HG02938 (cell line): ENCODE results near the gene VGLL1.

Experiments
- ATAC-seq: cut with Tn5 transposase; IDR thresholded peaks from one replicate; pipeline ENCODE4 v1.9.1; 2021; ENCODE audit warnings: mild to moderate bottlenecking, moderate library complexity; ENCODE audit not compliant: unreplicated experiment

Gene VGLL1, protein sequence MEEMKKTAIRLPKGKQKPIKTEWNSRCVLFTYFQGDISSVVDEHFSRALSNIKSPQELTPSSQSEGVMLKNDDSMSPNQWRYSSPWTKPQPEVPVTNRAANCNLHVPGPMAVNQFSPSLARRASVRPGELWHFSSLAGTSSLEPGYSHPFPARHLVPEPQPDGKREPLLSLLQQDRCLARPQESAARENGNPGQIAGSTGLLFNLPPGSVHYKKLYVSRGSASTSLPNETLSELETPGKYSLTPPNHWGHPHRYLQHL

DNA sequence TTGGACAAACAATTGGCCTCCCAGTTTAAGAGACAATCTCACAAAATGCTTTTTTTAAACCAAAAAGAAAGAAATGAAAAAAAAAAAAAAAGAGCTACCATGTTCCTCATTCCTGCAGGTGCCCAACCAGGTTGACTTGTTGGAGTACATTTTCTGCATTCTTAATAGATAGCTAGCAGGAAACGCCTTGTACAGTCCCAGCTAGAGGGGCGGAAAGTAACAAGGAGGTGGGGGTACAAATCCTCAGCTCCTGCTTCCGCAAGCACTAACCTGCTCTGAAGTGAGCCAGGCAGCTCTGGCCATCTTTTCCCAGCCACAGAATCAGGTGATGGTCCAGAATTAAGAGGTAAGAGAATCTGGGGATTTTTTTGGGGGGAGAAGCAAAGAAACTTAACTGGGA is at the start of gene VGLL1:
Gene VGLL1 (plus strand): TSS at position 265 of the 400 bp plus-strand sequence. CDS start 3,806 bp downstream, outside the sequence.
- no peak for ATAC-seq

DNA sequence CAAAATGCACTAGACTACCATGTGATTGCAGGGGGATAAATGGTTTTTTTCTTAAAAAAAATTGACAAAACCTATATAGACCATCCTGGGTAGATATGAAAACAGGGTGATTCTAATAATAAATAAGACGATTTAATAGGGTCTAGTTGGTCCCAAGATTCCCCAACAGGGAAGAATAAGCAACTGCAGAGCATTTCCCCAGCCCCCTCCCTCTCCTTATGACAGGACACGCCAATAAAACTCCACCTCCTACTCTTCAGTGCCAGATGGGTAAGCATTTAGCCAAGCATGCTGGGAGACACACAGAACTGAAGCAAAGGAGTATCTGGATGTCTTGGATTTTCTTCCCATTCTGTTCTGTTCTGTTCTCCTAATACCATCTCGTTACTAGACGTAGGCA is 44.4 kb upstream of the VGLL1 start, which contains the start of gene BRS3:
Gene BRS3 (plus strand): TSS at position 301 of the 400 bp plus-strand sequence. CDS start 168 bp downstream, outside the sequence.
- no peak for ATAC-seq

DNA sequence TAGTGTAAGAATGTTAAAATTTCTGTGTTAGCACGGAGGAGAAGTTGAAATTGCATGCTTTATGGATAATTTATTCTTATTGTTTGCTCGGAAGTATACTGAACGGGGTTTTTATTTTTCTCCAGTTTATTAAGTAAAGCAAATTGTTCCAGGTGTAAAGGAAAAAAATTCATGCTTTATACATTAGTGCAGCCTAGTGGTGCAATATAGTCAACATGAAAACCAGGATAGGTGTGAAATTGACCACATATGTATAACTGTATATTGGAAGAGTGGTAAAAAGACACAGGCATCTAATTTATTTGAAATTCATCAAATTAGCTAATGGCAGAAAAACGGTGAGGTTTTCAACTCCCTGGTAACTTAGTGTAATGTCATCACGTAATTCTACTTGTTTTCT is 43.3 kb upstream of the VGLL1 start:
- ATAC-seq = no peak

DNA sequence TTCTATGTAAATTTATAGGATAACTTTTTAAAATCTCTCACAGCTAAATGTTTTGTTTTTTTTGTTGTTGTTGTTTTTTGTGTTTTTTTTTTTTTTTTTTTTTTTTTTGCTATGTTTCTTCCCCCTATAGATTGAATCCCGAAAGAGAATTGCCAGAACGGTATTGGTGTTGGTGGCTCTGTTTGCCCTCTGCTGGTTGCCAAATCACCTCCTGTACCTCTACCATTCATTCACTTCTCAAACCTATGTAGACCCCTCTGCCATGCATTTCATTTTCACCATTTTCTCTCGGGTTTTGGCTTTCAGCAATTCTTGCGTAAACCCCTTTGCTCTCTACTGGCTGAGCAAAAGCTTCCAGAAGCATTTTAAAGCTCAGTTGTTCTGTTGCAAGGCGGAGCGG is 40.2 kb upstream of the VGLL1 start:
- ATAC-seq = no peak

DNA sequence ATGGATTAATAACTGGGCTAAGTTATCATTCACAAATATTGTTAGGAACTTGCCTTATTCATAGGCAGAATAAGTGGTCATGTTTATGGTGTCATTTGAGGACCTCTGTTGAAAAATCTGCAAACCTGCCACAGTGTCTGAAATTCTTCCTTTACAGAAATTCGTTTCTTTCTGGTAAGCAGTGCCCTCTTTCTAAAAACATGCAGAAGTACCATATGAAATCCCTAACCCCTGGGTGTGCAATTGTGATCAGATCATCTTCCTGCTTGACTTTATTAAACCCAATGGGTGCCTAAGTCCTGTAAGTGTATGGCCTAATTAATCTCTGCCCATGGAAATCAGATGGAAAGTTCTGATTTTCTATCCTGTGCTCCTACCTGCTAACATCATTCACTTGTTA is 39.0 kb upstream of the VGLL1 start:
- ATAC-seq = no peak

DNA sequence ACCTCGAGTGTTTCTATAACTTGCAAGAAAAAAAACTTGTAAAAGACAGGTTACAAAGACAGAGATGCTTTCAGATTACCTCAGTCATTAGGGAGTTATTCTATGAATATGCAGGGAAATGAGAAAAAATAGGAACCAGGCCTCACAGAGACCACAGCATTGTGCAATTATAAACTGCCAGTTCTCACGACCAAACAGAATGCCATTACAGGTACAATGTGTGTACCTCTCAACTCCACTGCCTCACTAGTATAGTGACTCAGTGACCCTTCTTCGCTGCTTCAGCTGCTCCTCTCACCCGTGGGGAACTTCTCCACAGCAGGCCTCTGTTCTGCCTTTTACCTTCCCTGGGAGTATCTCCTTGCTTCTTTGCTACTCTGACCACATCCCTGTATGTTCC is 37.0 kb upstream of the VGLL1 start:
- ATAC-seq = no peak

DNA sequence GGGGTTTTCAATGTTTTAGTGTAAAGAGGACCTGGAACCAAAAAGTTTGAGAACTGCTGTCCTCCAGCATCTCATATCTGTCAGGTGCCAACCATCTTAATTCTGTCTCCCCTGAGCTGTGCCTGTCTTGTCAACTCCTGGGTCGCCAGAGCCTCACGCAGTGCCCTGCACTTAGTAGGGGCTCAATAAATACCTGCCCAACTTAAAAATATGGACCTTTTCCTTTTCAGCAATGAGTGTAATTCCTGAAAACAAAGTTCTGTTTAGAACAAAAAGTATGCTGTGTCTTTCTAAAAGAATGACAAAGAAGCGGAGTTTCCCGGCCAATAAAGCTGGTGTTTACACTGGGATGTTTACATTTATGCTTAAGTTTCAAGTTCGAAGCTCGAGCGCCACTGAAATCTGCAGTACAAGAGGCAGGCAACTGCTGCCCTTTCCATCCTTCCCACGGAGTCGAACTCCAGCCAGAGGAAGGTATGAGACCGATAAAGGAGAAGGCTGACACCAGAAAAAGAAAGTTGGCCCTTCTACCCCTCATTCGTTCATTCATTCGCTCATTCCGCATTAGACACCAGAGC is 35.7 kb upstream of the VGLL1 start:
- ATAC-seq = peak; percentile 1

DNA sequence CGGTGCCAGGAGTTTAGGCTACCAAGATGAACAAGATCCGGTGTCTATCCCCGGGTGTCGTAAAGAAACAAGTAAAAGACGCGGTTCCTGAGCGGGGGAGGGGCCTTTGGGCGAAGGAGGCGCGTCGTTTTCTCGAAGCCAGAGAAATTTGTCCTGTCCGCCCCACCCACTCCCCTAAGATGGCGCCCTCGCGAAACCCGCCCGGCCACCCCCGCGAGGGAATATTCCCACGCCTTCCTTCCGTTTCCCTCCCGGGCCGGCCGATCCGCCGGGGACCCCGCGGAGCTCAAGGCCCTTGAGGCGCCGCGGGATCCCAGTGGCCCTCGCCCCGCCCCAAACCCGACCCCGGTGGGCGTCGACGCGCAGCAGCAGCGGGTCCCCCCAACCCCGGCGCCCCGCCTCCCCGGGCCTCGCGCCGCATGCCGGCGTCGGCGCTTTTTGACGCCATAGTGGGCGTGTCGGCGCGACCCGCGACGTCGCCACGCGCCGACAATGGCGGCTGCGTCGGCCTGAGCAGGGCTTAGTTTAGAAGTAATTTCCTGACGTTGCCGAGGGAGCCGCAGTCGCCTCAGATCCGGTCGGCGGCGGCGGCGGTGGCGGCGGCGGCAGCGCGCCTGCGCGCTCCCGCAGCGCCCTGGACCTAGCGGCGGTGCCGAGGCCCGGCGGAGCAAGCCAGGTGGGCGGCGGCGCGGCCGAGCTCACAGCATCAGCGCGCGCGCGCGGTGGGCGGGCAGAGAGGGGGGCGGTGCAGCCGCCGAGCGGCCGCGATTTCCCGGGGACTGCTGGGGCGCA is 35.1 kb upstream of the VGLL1 start:
- peak; percentile 78 for ATAC-seq

DNA sequence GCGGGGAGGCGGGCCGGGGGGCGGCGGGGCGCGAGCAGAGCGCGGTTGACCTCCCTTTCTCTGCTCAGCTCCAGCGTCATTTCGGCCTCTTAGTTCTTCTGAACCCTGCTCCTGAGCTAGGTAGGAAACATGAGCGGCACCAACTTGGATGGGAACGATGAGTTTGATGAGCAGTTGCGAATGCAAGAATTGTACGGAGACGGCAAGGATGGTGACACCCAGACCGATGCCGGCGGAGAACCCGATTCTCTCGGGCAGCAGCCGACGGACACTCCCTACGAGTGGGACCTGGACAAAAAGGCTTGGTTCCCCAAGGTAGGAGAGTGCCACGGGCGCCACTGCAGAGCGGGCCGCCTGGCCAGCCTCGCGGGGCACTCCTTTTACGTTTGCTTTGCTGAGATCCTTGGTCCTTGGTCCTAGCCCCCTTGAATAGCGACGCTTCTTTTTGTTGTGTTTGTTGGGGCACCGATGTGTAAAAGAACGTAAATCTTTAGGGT is 34.4 kb upstream of the VGLL1 start, which contains the start of gene HTATSF1:
Gene HTATSF1 (plus strand): TSS at position 37 of the 497 bp plus-strand sequence. CDS start 93 bp downstream, at position 130.
- peak; percentile 20 for ATAC-seq

DNA sequence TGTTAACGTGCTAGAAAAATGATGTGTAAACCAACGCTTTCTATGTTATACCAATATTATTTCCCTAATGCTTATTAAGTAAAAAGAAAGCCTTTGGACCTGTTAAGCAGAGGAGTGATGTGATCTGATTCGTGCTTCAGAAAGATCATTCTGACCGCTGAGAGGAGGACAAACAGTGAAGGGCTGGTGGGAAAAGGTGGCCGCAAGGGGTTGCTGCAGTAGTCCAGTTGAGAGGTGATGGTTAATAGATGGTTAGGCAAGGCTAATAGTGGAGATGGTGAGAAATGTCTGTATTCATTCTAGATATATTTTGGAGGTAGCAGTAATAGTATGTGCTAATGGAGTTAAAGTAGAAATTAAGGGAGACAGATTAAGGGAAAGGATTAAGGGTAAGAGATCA is 12.9 kb upstream of the VGLL1 start:
- no peak for ATAC-seq

DNA sequence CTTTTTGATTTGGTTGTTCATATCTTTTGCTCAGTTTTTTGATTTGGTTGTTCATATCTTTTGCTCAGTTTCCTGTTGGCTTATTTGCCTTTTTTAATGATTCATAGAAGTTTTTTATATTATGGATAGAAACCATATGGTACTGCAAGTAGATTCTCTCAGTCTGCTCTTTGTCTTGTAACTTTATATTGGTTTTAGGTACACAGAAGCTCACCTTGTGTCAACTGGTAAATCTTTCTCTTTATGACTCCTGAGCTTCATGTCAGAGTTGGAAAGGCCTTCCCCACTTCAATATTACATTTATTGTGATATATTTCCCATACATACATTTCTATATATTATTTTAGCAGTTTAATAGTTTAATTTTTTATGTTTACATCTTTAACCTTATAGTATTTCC is 8.2 kb upstream of the VGLL1 start:
- no peak for ATAC-seq

DNA sequence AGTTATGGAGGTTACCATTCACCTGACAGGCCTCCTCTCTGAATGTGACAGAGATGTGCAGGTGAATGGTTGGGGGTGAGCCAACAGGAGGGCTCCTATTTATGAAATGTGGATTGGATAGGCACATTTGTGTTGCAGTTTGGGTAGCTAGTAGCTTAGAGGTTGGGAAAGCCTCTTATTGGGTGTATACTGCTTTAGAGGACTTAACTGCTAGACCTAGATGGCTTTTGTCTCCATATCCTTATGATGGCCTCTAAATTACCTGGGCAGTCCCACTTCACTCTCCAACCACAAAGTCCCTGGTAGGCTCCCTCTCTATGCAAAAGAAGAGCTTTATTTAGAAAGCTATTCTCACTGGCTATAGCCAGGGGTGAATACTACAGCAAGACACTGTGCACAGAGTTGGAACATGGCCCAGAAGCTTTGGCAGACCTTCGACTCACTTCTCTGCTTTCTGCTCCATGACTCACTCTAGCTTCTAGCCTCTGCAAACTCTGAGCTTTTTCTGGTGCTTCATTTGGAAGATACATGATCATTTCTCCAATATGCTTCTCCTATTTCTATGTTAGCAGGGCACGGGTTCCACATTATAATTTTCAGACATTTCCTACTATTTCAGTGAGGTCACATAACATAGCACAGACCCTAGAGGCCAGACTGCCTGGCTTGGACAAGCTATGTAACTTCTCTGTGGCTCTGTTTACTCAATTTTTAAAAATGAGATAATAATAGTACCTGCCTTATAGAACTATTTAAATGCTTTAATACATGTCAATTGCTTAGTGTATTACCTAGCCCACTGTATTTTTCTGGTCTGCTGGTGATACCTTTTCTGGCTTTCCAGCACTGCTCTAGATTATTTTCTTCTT is 6.0 kb upstream of the VGLL1 start:
- no peak for ATAC-seq

DNA sequence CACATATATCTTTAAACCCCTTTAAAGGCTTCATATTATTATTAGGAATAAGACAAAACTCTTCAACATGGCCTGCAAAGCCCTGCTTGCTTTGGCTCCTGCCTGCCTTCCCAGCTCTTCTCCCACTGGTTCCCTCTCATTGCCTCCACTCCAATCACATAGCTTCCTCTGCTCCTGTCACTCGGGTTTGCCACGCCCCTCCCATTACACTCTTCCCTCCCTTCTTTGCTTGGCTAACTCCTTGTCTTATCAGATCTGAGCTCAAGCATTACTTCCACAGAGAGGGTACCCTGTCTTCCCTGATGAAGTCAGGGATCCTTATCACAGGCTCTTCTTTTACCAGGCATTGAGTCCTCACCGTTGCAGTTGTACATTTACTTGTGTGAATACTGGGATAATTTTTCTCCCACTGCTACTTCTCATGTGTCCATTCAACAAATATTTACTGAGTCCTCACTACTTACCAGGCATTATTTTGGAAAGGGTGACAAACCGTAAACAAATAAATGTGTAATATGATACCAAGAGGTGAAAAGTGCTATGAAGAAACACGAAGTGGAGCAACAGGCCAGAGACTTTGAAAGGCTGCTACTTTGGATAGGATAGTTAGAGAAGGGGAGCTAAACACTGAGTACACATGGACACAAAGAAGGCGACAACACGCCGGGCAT is 3.2 kb upstream of the VGLL1 start:
- no peak for ATAC-seq

DNA sequence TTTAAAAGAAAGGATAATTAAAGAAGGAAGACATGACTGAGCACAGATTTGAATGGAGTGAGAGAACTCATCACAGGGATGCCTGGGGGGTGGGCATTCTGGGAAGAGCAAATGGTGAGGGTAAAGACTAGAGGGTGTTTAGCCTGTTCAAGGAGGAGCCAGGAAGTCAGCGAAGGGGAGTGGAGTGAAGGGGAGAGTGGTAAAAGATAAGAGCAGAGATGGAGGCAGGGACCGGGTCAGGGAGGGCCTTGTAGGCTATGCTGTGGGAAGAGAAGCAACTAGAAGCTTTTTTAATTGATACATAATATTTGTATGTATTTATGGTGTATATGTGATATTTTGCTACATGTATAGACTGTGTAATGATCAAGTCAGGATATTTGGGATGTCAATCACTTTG is 2.2 kb upstream of the VGLL1 start:
- no peak for ATAC-seq

DNA sequence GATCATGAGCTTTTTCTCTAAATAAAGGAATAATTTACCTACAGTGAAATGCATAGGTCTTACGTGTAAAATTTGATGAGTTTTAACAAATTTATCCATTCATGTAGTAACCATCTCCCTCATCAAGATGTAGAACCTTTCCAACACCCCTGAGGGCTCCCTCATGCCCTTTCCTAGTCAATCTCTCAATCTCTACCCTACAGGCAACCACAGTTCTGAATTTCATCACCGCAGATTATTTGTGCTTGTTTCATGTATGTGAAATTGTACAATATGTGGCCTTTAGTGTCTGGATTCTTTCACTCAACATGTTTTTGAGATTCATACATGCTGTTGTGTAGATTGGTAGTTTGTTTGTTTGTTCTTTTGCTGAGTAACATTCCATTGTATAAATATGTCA is 2.1 kb downstream of the VGLL1 start:
- ATAC-seq = no peak

DNA sequence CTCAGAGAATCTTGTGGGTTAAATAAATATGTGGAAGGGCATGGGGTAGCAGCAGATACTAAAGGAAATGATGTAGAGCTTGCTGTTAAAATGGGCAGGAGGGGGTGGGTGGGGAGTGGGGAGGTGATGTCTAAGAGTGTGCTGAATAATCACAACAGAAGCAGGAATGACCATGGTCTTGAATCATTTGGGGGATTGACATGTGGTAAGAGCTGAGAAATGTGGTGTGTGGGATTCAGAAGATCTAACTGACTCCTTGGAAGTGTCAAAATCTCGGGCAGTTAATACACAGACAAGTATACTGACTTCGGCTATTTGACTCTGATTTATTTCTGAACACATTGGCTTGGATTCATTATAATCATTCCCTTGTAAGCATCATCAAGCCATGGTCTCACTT is 6.8 kb downstream of the VGLL1 start:
- ATAC-seq = no peak

DNA sequence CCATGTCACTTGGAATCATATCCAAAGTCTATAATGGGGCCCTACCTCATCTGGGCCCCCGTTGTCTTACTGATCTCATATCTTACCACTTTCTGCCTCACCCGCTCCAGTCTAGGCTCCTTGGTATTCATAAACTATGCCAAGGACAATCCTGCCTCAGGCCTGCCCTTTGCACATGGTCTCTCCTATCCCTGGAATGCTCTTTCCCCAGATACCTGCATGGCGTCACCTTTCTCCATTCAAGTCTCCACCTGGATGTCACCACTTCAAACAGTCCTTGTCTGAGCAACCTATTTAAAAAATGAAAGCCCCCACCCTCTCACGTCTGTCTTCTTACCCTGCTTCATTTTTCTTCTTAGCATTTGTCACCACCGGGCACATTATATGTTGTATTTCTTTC is 8.2 kb downstream of the VGLL1 start:
- ATAC-seq = no peak

DNA sequence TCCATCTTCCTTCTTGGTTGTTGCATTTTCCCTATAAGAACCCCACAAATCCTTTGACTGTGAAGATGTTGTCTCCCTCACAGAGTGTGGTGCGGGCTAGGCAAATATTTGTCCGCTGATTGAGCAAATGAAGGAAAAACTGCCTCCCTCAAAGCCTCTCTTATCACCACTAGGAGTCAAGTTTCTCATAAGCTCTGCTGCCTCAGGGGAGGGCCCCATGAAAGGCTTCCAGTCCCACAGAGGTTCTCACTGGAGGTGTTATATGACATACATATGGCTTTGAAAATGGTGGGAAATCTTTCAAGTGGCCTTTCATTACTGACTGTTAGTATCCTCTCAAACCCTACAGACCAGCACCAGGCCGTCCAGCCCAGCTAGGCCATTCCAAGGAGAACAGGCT is 9.3 kb downstream of the VGLL1 start:
- no peak for ATAC-seq

DNA sequence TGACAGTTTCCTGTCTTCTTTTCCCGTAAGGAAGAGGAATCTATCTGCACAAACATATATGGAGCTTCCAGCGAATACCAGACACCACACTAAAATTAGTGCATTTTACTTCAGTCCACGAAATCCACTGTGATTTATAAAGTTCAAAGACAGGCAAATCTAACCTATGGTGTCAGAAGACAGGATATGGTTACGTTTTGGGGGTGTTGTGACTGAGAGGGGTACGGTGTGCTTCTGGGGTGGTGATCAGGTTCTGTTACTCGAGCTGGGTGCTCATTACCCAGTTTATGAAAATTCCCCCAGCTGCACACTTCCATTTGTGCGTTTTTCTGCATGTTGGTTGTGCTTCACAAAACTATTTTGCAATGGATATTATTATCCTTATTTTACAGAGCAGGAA is 10.3 kb downstream of the VGLL1 start:
- no peak for ATAC-seq

DNA sequence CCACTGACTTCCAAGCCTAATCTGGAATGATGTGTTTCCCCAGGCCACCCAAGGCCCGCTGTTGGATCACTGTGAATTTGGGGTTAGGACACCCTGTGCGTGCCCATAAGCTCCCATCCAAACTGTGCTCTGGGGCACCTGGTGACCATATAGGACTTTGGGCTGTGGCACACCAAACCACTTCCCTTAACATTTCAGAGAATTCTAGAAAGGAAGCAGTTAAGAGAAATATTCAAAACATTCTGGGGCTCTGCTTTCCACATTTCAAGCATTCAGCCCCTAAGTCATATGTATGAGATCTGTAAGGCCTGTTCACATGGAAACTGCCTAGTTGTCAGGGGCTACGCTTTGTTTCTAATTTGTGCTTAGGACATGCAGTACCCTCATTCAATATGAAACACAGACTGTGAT is 14.4 kb downstream of the VGLL1 start:
- ATAC-seq = no peak
